HEK293 (cell line): ENCODE results near the gene SRCIN1.

Experiments
- BCL11B ChIP-seq: fragments of 450-650 bp; formaldehyde crosslinking; IDR thresholded peaks from 2 replicates; pipeline ENCODE4 v1.5.1; 2016; ENCODE audit warnings: low read depth, missing biosample characterization, missing genetic modification characterization
- CTCF ChIP-seq: fragments of 450-650 bp; formaldehyde crosslinking; IDR thresholded peaks from 2 replicates; pipeline ENCODE4 v1.5.1; 2016; ENCODE audit warnings: missing biosample characterization, missing genetic modification characterization
- KLF1 ChIP-seq: fragments of 450-650 bp; formaldehyde crosslinking; IDR thresholded peaks from 2 replicates; pipeline ENCODE4 v1.5.1; 2016; ENCODE audit warnings: missing biosample characterization, missing genetic modification characterization
- KLF9 ChIP-seq: fragments of 450-650 bp; formaldehyde crosslinking; IDR thresholded peaks from 2 replicates; pipeline ENCODE4 v1.5.1; 2016; ENCODE audit warnings: missing biosample characterization, missing genetic modification characterization, low read depth
- MEIS1 ChIP-seq: sonication (generic); formaldehyde crosslinking; IDR thresholded peaks from 2 replicates; pipeline ENCODE4 v1.8.1; 2022; ENCODE audit warnings: missing genetic modification reagents, mild to moderate bottlenecking, borderline replicate concordance
- MZF1 ChIP-seq: fragments of 450-650 bp; formaldehyde crosslinking; IDR thresholded peaks from 2 replicates; pipeline ENCODE4 v1.5.1; 2017; ENCODE audit warnings: missing biosample characterization, missing genetic modification characterization, borderline replicate concordance
- PATZ1 ChIP-seq: fragments of 450-650 bp; formaldehyde crosslinking; IDR thresholded peaks from 2 replicates; pipeline ENCODE4 v1.5.1; 2016; ENCODE audit warnings: missing biosample characterization, missing genetic modification characterization
- PRDM10 ChIP-seq: fragments of 450-650 bp; formaldehyde crosslinking; IDR thresholded peaks from 2 replicates; pipeline ENCODE4 v1.5.1; 2016; ENCODE audit warnings: missing biosample characterization, missing genetic modification characterization
- TSHZ1 ChIP-seq: fragments of 450-650 bp; formaldehyde crosslinking; IDR thresholded peaks from 2 replicates; pipeline ENCODE4 v1.5.1; 2016; ENCODE audit warnings: missing biosample characterization, missing genetic modification characterization, borderline replicate concordance
- ZBTB17 ChIP-seq: fragments of 450-650 bp; formaldehyde crosslinking; IDR thresholded peaks from 2 replicates; pipeline ENCODE4 v1.5.1; 2016; ENCODE audit warnings: missing biosample characterization, missing genetic modification characterization
- ZBTB8A ChIP-seq: fragments of 450-650 bp; formaldehyde crosslinking; IDR thresholded peaks from 2 replicates; pipeline ENCODE4 v1.5.1; 2016; ENCODE audit warnings: missing biosample characterization, missing genetic modification characterization
- ZNF140 ChIP-seq: fragments of 450-650 bp; formaldehyde crosslinking; IDR thresholded peaks from 2 replicates; pipeline ENCODE4 v1.5.1; 2016; ENCODE audit warnings: missing biosample characterization, missing genetic modification characterization
- ZNF155 ChIP-seq: fragments of 450-650 bp; formaldehyde crosslinking; IDR thresholded peaks from 2 replicates; pipeline ENCODE4 v1.5.1; 2016; ENCODE audit warnings: missing biosample characterization, missing genetic modification characterization
- ZNF223 ChIP-seq: fragments of 450-650 bp; formaldehyde crosslinking; IDR thresholded peaks from 2 replicates; pipeline ENCODE4 v1.5.1; 2016; ENCODE audit warnings: missing biosample characterization, missing genetic modification characterization
- ZNF280D ChIP-seq: fragments of 450-650 bp; formaldehyde crosslinking; IDR thresholded peaks from 2 replicates; pipeline ENCODE4 v1.5.1; 2016; ENCODE audit warnings: missing biosample characterization, missing genetic modification characterization
- ZNF398 ChIP-seq: fragments of 450-650 bp; formaldehyde crosslinking; IDR thresholded peaks from 2 replicates; pipeline ENCODE4 v1.5.1; 2017; ENCODE audit warnings: missing biosample characterization, missing genetic modification characterization
- ZNF548 ChIP-seq: fragments of 450-650 bp; formaldehyde crosslinking; IDR thresholded peaks from 2 replicates; pipeline ENCODE4 v1.5.1; 2016; ENCODE audit warnings: missing biosample characterization, missing genetic modification characterization
- ZNF561 ChIP-seq: fragments of 450-650 bp; IDR thresholded peaks from 2 replicates; pipeline ENCODE4 v1.5.1; 2018; ENCODE audit warnings: missing biosample characterization, missing genetic modification characterization, borderline replicate concordance
- ZNF600 ChIP-seq: fragments of 450-650 bp; formaldehyde crosslinking; IDR thresholded peaks from 2 replicates; pipeline ENCODE4 v1.5.1; 2016; ENCODE audit warnings: missing biosample characterization, missing genetic modification characterization
- ZNF76 ChIP-seq: fragments of 450-650 bp; formaldehyde crosslinking; IDR thresholded peaks from 2 replicates; pipeline ENCODE4; 2016; ENCODE audit warnings: low read depth, missing biosample characterization, missing genetic modification characterization, borderline replicate concordance

SRCIN1 gene

GRCh38 chr17:38508954-38509771 is 96.6 kb downstream of the SRCIN1 start (continued):
- peak; percentile 62 for TF ChIP-seq CTCF (tag by site-specific recombination)
- 0 out of 2 replicates have a peak, but pooled peaks have one; percentile 32 for TF ChIP-seq ZBTB8A
- TF ChIP-seq ZNF398 (tag by site-specific recombination): no peak
- no peak for TF ChIP-seq ZNF140 (tag by site-specific recombination)
- peak; percentile 63 for TF ChIP-seq PATZ1
- peak; percentile 61; the same call in 1 of the 2 replicates for TF ChIP-seq MZF1 (tag by site-specific recombination)
- TF ChIP-seq ZNF600: peak; percentile 51; the same call in 1 of the 2 replicates
- TF ChIP-seq ZNF548: no peak; the same call in 1 of the 2 replicates
- no peak for TF ChIP-seq MEIS1 (CRISPR knock-in tag)
- no peak for TF ChIP-seq BCL11B (tag by site-specific recombination)
- TF ChIP-seq ZBTB17 (tag by site-specific recombination): peak; percentile 56; the same call in 1 of the 2 replicates
- TF ChIP-seq ZNF155: no peak
- no peak for TF ChIP-seq ZNF223 (tag by site-specific recombination)
- no peak for TF ChIP-seq PRDM10 (tag by site-specific recombination)
- peak; percentile 78; the same call in 1 of the 2 replicates for TF ChIP-seq KLF1 (tag by site-specific recombination)
- TF ChIP-seq TSHZ1 (tag by site-specific recombination): no peak
- 0 out of 2 replicates have a peak, but pooled peaks have one; percentile 15 for TF ChIP-seq KLF9 (tag by site-specific recombination)
- TF ChIP-seq ZNF76 (tag by site-specific recombination): no peak
- TF ChIP-seq ZNF561: no peak
- 0 out of 2 replicates have a peak, but pooled peaks have one; percentile 22 for TF ChIP-seq ZNF280D (tag by site-specific recombination)
